Activated CD8-positive, alpha-beta memory T cell treated with anti-CD3 and anti-CD28 coated beads, Interleukin-2, amount 50 U/mL, for 24 hours (primary cell): ENCODE measurements around the gene PET100.

Experiments used
- DNase-seq: peaks from one replicate; pipeline ENCODE4 v3.0.0-alpha.2; 2020; ENCODE audit errors: extremely low read depth

Gene PET100

GRCh38 chr19:7612282-7613274 is 17.0 kb upstream of the PET100 start:
- DNase-seq = no peak

DNA sequence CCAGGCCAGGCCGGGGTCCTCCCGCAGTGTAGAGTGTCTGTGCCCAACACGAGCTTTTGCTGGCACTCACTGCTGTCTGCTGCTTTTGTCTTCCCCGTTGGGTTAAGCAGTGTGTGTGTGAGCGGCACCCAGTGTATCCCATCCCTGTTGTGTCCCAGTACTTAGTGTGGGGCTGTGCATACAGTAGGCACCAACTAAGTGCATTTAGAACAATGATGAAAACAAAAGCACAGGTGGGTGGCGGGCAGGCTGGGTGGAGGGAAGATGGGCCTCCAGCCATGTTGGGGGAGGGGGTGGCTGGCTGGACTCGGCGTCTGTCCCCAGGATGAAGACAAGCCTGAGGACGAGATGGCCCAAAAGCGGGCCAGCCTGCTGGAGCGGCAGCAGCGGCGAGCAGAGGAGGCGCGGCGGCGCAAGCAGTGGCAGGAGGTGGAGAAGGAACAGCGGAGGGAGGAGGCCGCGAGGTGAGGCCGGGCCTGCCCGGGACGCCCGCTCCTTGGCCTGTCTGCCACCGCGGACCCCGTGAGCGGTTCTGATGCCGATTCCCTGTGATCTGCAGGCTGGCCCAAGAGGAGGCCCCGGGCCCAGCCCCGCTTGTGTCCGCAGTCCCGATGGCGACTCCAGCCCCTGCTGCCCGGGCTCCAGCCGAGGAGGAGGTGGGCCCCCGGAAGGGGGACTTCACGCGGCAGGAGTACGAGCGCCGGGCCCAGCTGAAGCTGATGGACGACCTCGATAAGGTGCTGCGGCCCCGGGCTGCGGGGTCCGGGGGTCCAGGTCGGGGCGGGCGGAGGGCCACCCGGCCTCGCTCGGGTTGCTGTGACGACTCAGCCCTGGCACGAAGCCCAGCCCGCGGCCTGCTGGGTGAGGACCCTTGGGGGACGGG is 14.5 kb upstream of the PET100 start:
- DNase-seq = no peak

DNA sequence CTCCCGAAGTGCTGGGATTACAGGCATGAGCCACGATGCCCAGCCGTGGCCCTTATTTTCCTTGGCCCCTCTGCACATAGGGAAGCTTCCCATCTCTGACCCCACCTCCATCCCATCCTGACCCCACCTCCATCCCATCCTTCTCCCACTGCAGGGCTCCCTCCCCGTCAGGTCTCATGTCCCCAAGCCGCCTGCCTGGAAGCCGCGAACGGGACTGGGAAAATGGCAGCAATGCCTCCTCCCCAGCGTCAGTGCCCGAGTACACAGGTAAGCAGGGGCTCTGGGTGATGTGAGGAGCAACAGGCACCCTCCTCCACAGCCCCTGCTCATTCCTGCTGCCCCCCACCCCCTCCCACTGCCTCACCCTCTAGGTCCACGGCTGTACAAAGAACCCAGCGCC is 12.4 kb upstream of the PET100 start:
- no peak for DNase-seq

- no peak for DNase-seq
Observed at GRCh38 chr19:7617735-7618134, 11.9 kb upstream of the PET100 start.

DNA sequence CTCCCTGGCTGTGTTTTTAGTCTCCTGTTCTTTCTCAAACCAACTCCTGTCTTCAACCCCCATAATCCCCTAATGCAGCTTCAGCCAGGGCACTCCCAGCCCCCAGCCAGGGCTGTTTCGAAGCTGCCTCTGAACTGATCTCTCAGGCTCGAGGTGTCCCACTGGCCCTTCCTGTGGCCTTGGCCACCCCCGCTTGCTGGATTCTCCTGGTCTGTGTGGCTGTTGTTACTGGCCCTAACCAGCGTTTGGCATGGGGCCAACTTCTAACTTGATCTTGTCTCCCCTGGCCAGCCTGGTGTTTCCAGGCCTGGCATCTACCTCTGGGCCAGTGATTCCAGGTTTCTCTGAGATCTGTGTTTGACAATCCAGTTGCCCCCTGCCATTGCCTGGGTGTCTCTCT is 11.2 kb upstream of the PET100 start:
- no peak for DNase-seq

GRCh38 chr19:7618771-7619510 is 10.7 kb upstream of the PET100 start:
- no peak for DNase-seq

DNA sequence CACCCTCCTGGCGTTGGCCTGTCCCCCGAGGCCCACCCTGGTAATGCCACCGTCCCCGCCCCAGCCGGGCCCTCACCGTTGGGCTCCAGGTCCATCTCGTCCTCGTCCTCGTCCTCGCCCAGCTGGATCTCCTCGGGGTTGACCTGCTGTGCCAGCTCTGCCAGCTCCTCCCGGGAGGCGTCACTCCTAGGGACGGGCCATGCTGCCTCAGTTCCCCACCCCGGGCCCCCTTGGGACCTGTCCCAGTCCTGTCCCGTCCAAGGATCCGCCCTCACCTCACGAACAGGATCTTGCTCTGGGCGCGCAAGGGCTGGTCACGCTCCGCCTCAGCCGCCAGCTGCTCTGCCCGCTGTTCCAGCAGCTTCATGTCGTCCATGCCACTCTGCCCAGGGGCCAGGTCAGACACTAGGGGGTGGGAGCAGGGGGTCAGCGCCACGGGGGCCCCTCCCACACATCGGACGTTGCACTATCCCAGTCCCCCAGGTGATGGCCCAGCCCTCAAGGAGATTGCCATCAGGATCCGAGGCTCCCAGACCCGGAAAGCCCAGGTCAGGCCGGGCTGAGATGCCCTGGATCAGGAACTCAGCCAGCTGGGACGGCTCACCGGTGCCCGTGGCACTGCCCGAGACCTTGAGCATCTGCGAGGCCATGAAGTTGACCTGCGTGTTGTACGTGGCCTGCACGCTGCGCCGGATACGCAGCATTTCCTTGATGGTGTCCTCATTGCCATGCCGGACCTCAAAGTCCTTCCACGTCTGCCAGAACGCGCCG is 9.7 kb upstream of the PET100 start:
- no peak for DNase-seq

DNA sequence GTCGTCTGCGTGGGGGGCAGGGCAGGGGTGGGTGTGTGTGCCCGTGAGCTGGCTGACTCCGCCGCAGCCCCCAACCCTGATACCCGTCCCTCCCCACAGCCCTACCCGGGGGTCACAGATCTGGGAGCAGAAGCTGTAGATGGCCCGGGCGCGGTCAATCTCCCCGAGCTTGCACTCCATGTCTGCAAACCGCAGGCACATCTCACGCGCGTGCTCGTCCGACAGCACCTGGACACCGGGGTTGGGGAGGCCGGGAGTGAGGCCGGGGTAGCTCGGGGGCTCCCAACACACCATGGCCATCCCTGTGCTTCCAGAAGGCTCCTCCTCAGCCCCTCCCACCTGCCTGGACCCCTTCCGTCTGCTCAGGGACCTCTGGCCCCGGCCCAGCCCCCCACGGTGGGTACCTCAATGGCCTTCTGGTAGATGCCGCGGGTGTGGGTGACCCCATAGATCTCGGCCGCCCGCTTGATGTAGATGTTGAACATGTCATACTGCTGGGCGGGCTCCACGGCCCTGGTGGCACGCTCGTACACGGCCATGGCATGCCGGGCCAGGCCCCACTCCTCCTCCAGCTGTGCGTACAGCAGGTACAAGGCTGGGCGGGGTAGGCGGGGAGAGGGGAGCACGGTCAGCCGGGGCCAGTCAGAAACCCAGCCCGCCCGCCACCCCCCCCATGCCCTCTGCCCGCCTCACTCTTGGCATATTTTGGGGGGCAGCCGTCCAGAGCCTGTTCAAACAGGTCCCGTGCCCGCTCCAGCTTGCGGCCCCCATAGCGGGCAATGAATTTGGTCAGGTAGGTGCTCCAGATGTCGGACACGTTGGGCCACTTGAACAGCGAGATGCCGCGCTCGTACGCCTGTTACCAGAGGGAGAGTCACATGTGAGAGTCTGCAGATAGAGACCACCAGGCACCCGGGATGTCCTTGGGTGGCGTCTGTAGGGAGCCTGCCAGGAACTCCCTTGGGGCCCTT is 8.9 kb upstream of the PET100 start:
- DNase-seq = no peak

DNA sequence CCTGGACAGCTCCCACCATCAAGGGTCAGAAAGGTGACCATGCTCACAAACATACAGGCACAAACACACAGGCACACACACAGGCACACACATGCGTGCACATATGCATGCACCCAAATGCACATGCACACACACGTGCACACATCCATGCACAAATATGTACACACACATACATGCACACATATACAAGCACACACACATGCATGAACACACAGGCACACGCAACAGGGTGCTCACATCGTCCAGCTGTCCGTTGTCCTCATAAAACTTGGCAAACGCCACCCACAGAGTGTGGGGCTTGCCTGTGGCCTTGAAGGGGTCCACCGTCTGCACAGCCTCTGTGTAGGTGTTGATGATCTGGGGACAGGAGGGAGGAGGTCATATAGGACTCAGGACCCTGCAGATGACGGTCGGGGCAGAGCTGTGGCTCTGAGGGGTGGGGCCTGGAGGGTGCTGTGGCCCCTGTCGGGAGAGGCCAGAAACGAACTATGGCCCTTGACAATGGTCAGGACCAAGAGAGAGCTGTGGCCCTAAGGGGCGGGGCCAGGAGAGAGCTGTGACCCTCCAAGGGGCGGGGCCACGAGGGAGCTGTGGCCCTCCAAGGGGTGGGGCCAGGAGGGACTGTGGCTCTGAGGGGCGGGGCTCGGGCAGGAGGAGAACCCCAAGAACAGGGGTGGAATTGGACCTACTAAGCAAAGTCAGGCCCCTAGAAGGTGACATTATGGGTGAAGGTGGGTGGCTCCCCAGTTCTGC is 6.5 kb upstream of the PET100 start:
- DNase-seq = no peak

GRCh38 chr19:7623725-7624603 is 5.6 kb upstream of the PET100 start:
- no peak for DNase-seq

DNA sequence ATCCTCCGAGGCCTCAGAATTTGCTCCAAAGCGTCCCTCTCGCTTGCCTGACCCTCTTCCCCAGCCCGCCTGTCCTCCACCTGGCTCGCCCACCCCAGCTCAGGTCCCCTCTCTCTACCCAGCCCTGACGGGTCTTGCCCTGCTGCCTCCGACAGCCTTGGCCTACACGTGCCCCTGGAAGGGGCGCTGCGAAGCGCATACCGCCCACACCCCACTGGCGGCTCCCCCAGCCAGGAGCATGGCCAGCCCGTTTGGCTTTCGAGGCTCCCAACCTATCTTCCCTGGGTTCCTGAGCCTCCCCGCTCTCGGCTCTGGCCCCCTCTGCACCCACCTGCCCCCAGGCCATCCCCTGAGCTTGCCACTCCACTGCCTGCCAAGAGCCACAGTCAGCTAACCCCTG is 4.8 kb upstream of the PET100 start:
- no peak for DNase-seq

GRCh38 chr19:7625763-7626372 is 3.7 kb upstream of the PET100 start:
- no peak for DNase-seq

DNA sequence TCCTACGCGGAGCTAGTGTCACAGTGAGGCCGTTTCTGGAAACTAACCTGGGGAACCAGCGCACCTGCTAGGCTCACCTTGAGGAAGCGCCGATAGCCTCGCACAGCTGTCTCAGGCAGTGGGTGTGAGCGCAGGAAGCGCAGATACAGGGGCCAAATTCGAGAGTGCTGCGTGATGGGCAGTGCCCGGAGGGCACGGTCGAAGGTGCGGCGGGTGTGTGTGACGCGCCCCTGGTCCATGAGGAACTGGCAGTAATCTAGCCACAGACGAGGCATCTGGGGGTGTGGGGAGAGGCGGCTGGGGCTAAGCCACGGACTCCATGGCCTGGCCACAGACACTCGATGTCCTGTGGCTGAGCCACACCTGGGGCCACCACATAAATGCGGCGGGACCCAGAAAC is 2.4 kb upstream of the PET100 start:
- no peak for DNase-seq

DNA sequence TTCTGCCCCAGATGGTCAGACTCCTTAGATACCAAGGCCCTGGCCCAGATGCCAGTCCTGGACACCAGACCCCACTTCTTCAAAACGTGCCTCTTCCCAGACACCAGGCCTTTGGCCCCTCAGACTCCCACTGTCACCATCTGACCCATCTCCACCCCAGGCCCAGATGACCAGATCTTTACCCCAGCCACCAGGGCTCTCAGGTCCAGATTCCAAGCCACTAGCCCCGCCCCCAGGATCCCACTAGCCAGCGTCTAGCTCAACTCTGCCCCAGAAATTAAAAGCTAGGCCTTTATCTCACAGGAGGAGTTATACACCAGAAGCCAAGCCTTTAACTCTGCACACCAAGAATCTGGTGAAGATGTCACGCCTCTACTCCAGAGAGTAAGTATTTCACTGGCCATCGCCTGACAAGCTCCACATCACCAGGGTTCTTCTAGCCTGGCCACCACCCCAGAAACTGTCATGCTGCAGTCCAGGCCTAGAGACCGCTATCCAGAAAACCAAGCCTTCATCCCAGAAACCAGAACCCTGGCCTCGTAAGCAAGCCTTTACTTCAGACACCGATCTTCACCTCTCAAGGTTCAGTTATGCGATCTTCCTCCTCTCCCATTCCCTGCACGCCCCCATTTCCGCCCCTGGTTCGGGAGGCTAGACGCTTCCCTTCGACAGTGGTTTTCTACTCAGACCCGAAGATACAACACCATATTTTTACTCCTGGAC is 843 bp upstream of the PET100 start:
- no peak for DNase-seq

DNA sequence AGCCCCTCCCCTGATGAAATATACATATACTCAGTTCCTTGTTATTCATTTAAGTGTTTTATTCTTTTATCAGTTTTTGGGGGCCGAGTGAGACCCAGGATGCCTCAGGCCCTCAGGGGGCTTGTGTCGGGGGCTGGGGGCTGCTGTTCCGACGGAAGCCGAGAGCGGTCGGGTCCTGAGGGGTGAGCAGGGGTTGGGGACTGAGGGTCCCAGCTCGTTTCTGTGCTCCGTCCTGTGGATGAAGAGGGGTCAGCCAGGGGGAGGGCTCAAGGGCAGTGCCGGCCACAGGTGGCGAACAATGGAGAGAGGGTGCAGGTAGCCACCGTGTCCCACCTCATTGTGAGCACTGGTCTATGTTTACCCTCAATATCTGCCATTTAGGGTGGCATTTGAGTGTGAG is 2.0 kb downstream of the PET100 start:
- DNase-seq = no peak

GRCh38 chr19:7632340-7633203 is 3.0 kb downstream of the PET100 start:
- DNase-seq = no peak
